Raji (cell line): ENCODE measurements around the gene DTNA.

Source experiments
- POLR2A ChIP-seq: IDR thresholded peaks from 2 replicates; pipeline ENCODE4 v1.6.1; 2011; ENCODE audit warnings: low read depth, low read length, control low read depth; ENCODE audit not compliant: insufficient read depth

Gene DTNA

GRCh38 chr18:34873986-34874580, 164.0 kb downstream of the DTNA start:
- no peak for TF ChIP-seq POLR2A

- no peak for TF ChIP-seq POLR2A
Measured at GRCh38 chr18:34875150-34875549, 165.1 kb downstream of the DTNA start.

- no peak for TF ChIP-seq POLR2A
Measured at GRCh38 chr18:34880403-34880802, 170.3 kb downstream of the DTNA start.

GRCh38 chr18:34880882-34881834, 171.1 kb downstream of the DTNA start:
- no peak for TF ChIP-seq POLR2A

GRCh38 chr18:34884436-34884835, 174.3 kb downstream of the DTNA start:
- no peak for TF ChIP-seq POLR2A

- no peak for TF ChIP-seq POLR2A
Measured at GRCh38 chr18:34886177-34886576, 176.1 kb downstream of the DTNA start.

GRCh38 chr18:34887881-34888580, 177.9 kb downstream of the DTNA start:
- TF ChIP-seq POLR2A, result no peak

GRCh38 chr18:34890486-34891085, 180.5 kb downstream of the DTNA start:
- no peak for TF ChIP-seq POLR2A

- no peak for TF ChIP-seq POLR2A
Measured at GRCh38 chr18:34892379-34892778, 182.3 kb downstream of the DTNA start.

GRCh38 chr18:34893239-34893638, 183.1 kb downstream of the DTNA start:
- TF ChIP-seq POLR2A, result no peak

- no peak for TF ChIP-seq POLR2A
Measured at GRCh38 chr18:34901299-34901698, 191.2 kb downstream of the DTNA start.

- no peak for TF ChIP-seq POLR2A
Measured at GRCh38 chr18:34904994-34905393, 194.9 kb downstream of the DTNA start.

GRCh38 chr18:34909637-34910364, 199.7 kb downstream of the DTNA start:
- TF ChIP-seq POLR2A, result no peak

GRCh38 chr18:34911081-34911480, 201.0 kb downstream of the DTNA start:
- no peak for TF ChIP-seq POLR2A

- no peak for TF ChIP-seq POLR2A
Measured at GRCh38 chr18:34911661-34912384, 201.7 kb downstream of the DTNA start.
